Suprapubic skin (tissue), 4 donors: Measurements from ENCODE around the gene ALDH18A1.

Experiments used
- CTCF ChIP-seq, 2 donors: fragments of 200-600 bp in 1 of 2; fragments of 450-650 bp in 1 of 2; sonication (generic) in 1 of 2; IDR thresholded peaks; one replicate each; pipeline ENCODE4 v1.5.1; 2016 to 2019; ENCODE audit warnings: antibody characterized with exemption in 2 of 2, mild to moderate bottlenecking in 1 of 2, moderate library complexity in 1 of 2
- EP300 ChIP-seq: sonication (generic); formaldehyde crosslinking; IDR thresholded peaks from one replicate; pipeline ENCODE4 v1.6.1; 2017; ENCODE audit warnings: antibody characterized with exemption
- POLR2A ChIP-seq, 2 donors: fragments of 450-650 bp; IDR thresholded peaks; one replicate each; pipeline ENCODE4 v1.6.1; 2017; ENCODE audit warnings: antibody characterized with exemption in 2 of 2, mild to moderate bottlenecking in 2 of 2, moderate library complexity in 2 of 2
- POLR2AphosphoS5 ChIP-seq, 3 donors: sonication (generic); formaldehyde crosslinking; IDR thresholded peaks; one replicate each; pipeline ENCODE4 v1.6.1; 2017; ENCODE audit warnings: antibody characterized with exemption in 3 of 3

GRCh38 chr10:95588025-95588424, 68.5 kb downstream of the ALDH18A1 start:
- no peak for TF ChIP-seq CTCF (IDR thresholded peaks at IDR 0.05)
- no peak for TF ChIP-seq POLR2A (IDR thresholded peaks at IDR 0.05)
- TF ChIP-seq EP300, result no peak
- TF ChIP-seq POLR2AphosphoS5 (IDR thresholded peaks at IDR 0.05), result no peak
